K562 (cell line): ENCODE results near the gene KCNAB1.

ENCODE experiments used
- ATF1 ChIP-seq, 2 experiments: fragments of 450-650 bp in 1 of 2; IDR thresholded peaks; 2 replicates each; pipeline ENCODE4 v1.6.1; 2016; ENCODE audit warnings: missing compliant biosample characterization in 1 of 2, missing genetic modification characterization in 1 of 2
- CBFA2T2 ChIP-seq: fragments of 450-650 bp; conservative IDR thresholded peaks from 2 replicates; pipeline ENCODE4 v1.6.1; 2017; ENCODE audit warnings: mild to moderate bottlenecking
- EP300 ChIP-seq: IDR thresholded peaks from 2 replicates; pipeline ENCODE4 v1.6.1; 2012; ENCODE audit warnings: low read length, improper control_type of control experiment
- EZH2 ChIP-seq: IDR thresholded peaks from 2 replicates; pipeline ENCODE4 v1.6.1; 2012; ENCODE audit warnings: low read depth, mild to moderate bottlenecking, inconsistent platforms, low read length, borderline replicate concordance
- HDGF ChIP-seq: fragments of 450-650 bp; IDR thresholded peaks from 2 replicates; pipeline ENCODE4 v1.6.1; 2016
- MAFG ChIP-seq: fragments of 450-650 bp; conservative IDR thresholded peaks from 2 replicates; pipeline ENCODE4 v1.6.1; 2016; ENCODE audit warnings: missing genetic modification characterization, missing compliant biosample characterization
- MYC ChIP-seq, 2 experiments: fragments of 250-450 bp in 1 of 2; sonication (Bioruptor Pico) in 1 of 2; IDR thresholded peaks; 2 replicates each; pipeline versions ENCODE4 v1.5.1 to v1.6.1; 2012 to 2021; ENCODE audit warnings: low read depth in 2 of 2, borderline replicate concordance in 1 of 2, improper control_type of control experiment in 1 of 2, low read length in 1 of 2, mild to moderate bottlenecking in 1 of 2, moderate library complexity in 1 of 2
- NFYB ChIP-seq: IDR thresholded peaks from 2 replicates; pipeline ENCODE4 v1.6.1; 2011; ENCODE audit warnings: mild to moderate bottlenecking, moderate library complexity; ENCODE audit not compliant: insufficient read length; ENCODE audit errors: extremely low read depth
- NRF1 ChIP-seq, 2 experiments: fragments of 450-650 bp; IDR thresholded peaks in 1 of 2; conservative IDR thresholded peaks in 1 of 2; 2 replicates each; pipeline ENCODE4 v1.6.1; 2014; ENCODE audit warnings: mild to moderate bottlenecking in 2 of 2
- POLR2A ChIP-seq: fragments of 450-650 bp; conservative IDR thresholded peaks from 2 replicates; pipeline ENCODE4 v1.6.1; 2016
- POLR3A ChIP-seq: IDR thresholded peaks from 2 replicates; pipeline ENCODE4 v1.6.1; 2011; ENCODE audit warnings: borderline replicate concordance, mild to moderate bottlenecking, moderate library complexity; ENCODE audit not compliant: insufficient read length, insufficient read depth; ENCODE audit errors: extremely low read depth
- SOX6 ChIP-seq: fragments of 450-650 bp; IDR thresholded peaks from 2 replicates; pipeline ENCODE4 v1.6.1; 2014; ENCODE audit warnings: mild to moderate bottlenecking

DNA sequence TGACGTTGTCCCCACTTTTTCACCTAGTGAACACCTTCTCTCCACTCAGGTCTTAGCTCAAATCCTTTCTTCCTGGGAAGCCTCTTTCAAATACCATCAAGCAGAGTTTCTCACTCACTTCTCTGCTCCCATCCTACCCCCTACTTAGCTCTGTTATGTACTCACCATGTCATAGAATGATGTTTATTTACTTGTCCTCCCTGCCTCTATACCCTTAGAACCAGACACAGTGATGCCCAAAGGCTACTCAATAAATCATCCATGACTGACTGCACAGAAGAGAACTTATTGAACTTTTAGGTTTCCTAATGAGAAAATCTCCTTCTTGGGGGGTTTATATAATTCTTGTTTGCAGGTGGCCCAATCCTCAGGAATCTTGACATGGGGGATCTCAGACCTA, 280.4 kb downstream of the KCNAB1 start:
- TF ChIP-seq HDGF = no peak
- no peak for TF ChIP-seq ATF1 (CRISPR knock-in tag; IDR thresholded peaks at IDR 0.05)
- TF ChIP-seq ATF1 (tag; IDR thresholded peaks at IDR 0.05) = no peak
- TF ChIP-seq EP300 = no peak
- TF ChIP-seq POLR2A = no peak
- no peak for TF ChIP-seq CBFA2T2
- TF ChIP-seq MAFG (tag) = no peak
- no peak for TF ChIP-seq NFYB
- no peak for TF ChIP-seq SOX6
- no peak for TF ChIP-seq NRF1 (conservative IDR thresholded peaks at IDR 0.05 in 1 of 2, IDR thresholded peaks at IDR 0.05 in 1 of 2)
- no peak for TF ChIP-seq EZH2
- no peak for TF ChIP-seq POLR3A
- no peak for TF ChIP-seq MYC (IDR thresholded peaks at IDR 0.05; ENCODE audit: low read depth, low read length)
- no peak for TF ChIP-seq MYC (CRISPR knock-in tag; IDR thresholded peaks at IDR 0.05; ENCODE audit: borderline replicate concordance, low read depth)
